Osteocyte (in vitro differentiated cells): ENCODE results near the gene KCNJ1. TPM values are rescaled to one million over a fixed set of nuclear protein-coding genes. Genes with fewer than 3 reads are reported as not detected.

ENCODE experiments used
- DNase-seq: peaks from one replicate; pipeline ENCODE4 v3.0.0; 2021; ENCODE audit warnings: mixed read lengths; ENCODE audit not compliant: unreplicated experiment; ENCODE audit errors: extremely low spot score
- H3K27ac Mint-ChIP-seq: one replicate; pipeline ENCODE4 v1.8.0; 2021; ENCODE audit warnings: mild to moderate bottlenecking, mixed read lengths; ENCODE audit not compliant: unreplicated experiment
- H3K27me3 Mint-ChIP-seq: one replicate; pipeline ENCODE4 v1.8.0; 2021; ENCODE audit warnings: mixed read lengths; ENCODE audit not compliant: unreplicated experiment
- H3K36me3 Mint-ChIP-seq: one replicate; pipeline ENCODE4 v1.8.0; 2021; ENCODE audit warnings: mixed read lengths; ENCODE audit not compliant: unreplicated experiment
- H3K4me1 Mint-ChIP-seq: one replicate; pipeline ENCODE4 v1.8.0; 2021; ENCODE audit warnings: mixed read lengths; ENCODE audit not compliant: unreplicated experiment
- H3K4me3 Mint-ChIP-seq: one replicate; pipeline ENCODE4 v1.8.0; 2021; ENCODE audit warnings: mild to moderate bottlenecking, moderate library complexity, mixed read lengths; ENCODE audit not compliant: unreplicated experiment
- H3K9me3 Mint-ChIP-seq: one replicate; pipeline ENCODE4 v1.8.0; 2021; ENCODE audit warnings: mixed read lengths; ENCODE audit not compliant: unreplicated experiment
- CTCF ChIP-seq: fragments of 200-600 bp; sonication (generic); IDR thresholded peaks from 2 replicates; pipeline ENCODE4 v1.5.0; 2021; ENCODE audit warnings: antibody characterized with exemption, mild to moderate bottlenecking, moderate library complexity
- total RNA-seq: library from RNA; stranded (reverse); gene quantifications from 2 replicates; pipeline ENCODE4 v1.2.1, GENCODE V29; 2021

KCNJ1 gene
- total RNA-seq, 1 donor from 2014 or later = not detected

GRCh38 chr11:128882451-128882850 lies 15.4 kb upstream of the KCNJ1 start:
- Mint-ChIP-seq H3K4me1 (no peaks in the 10 kb centered on the region), H3K4me3 (no peak overlapping the region), H3K27ac (no peak overlapping the region), H3K9me3 (no peaks in the 10 kb centered on the region), H3K27me3 (peaks cover 71% of the 10 kb centered on the region), H3K36me3 (no peaks in the 10 kb centered on the region)
- no peak for TF ChIP-seq CTCF
- DNase-seq = no peak

- TF ChIP-seq CTCF = no peak
Observed at GRCh38 chr11:128881221-128881620, 14.1 kb upstream of the KCNJ1 start.

GRCh38 chr11:128879817-128880216 lies 12.7 kb upstream of the KCNJ1 start:
- Mint-ChIP-seq H3K4me3 (no peak overlapping the region), H3K27me3 (peaks cover 68% of the 10 kb centered on the region), H3K9me3 (no peaks in the 10 kb centered on the region), H3K36me3 (no peaks in the 10 kb centered on the region), H3K27ac (no peak overlapping the region), H3K4me1 (no peaks in the 10 kb centered on the region)
- TF ChIP-seq CTCF = no peak
- no peak for DNase-seq

More at GRCh38 chr11:128881221-128881620, 14.1 kb upstream of the KCNJ1 start:
- no peaks in the 10 kb centered on the region for H3K9me3 Mint-ChIP-seq
- H3K27me3 Mint-ChIP-seq = peaks cover 68% of the 10 kb centered on the region
- no peaks in the 10 kb centered on the region for H3K36me3 Mint-ChIP-seq
- H3K4me3 Mint-ChIP-seq = no peak overlapping the region
- no peak for DNase-seq
- H3K4me1 Mint-ChIP-seq = no peaks in the 10 kb centered on the region
- no peak overlapping the region for H3K27ac Mint-ChIP-seq

- Mint-ChIP-seq H3K27me3 (peaks cover 70% of the 10 kb centered on the region), H3K36me3 (no peaks in the 10 kb centered on the region)
- no peak for DNase-seq
Observed at GRCh38 chr11:128878455-128878854, 11.4 kb upstream of the KCNJ1 start.

GRCh38 chr11:128877726-128878125 lies 10.6 kb upstream of the KCNJ1 start:
- H3K27me3 Mint-ChIP-seq = peaks cover 69% of the 10 kb centered on the region

More at GRCh38 chr11:128878455-128878854, 11.4 kb upstream of the KCNJ1 start:
- Mint-ChIP-seq H3K9me3 (no peaks in the 10 kb centered on the region), H3K27ac (no peak overlapping the region), H3K4me3 (no peak overlapping the region), H3K4me1 (no peaks in the 10 kb centered on the region)
- TF ChIP-seq CTCF = no peak

More at GRCh38 chr11:128877726-128878125, 10.6 kb upstream of the KCNJ1 start:
- TF ChIP-seq CTCF = no peak
- Mint-ChIP-seq H3K9me3 (no peaks in the 10 kb centered on the region), H3K27ac (no peak overlapping the region), H3K36me3 (no peaks in the 10 kb centered on the region), H3K4me1 (no peaks in the 10 kb centered on the region), H3K4me3 (no peak overlapping the region)
- DNase-seq = no peak
